ENCODE measurements around the gene HOATZ. TPM values are rescaled to one million over a fixed set of nuclear protein-coding genes. Genes with fewer than 3 reads are reported as not detected.

Gene HOATZ
- total and polyA plus RNA-seq, 2 donors (not counting 3 experiments of a cell fraction or from before 2014, with no cell fraction given), result not detected

DNA sequence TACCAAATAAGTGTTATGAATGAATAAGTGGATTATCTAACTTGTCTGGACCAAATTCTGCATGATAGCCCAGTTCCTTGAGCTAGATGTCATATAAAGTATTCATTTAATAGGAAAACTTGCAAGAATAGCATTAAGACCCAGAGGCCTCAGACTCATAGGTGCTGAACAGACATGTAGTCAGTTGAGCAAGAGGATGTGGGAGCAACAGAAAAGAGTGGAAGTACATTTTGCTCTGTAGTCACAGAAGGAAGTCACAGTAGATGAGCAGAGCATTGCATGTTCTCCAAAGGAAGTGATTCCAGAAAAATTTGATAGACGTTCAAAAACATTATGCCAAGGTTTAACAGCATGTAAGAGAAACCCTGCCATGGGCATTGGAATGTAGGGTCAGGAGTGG, 9.5 kb downstream of the HOATZ start:
- no peaks in the 10 kb centered on the region for H3K9me3 ChIP-seq (replicated peaks; ENCODE audit: control insufficient read depth, insufficient read depth, low read length)
- H3K4me2 ChIP-seq (ENCODE audit: insufficient read depth, low read length), result no peak overlapping the region
- no peaks in the 10 kb centered on the region for H3K4me1 ChIP-seq (ENCODE audit: control insufficient read depth, extremely low read depth, insufficient read depth, low read length)
- H3K4me3 ChIP-seq (replicated peaks in 1 of 3; ENCODE audit: insufficient read depth in 1 of 3, low read depth in 1 of 3, low read length in 3 of 3), result no peak overlapping the region
- dilution Hi-C loops (cut with MboI; ENCODE audit: extremely low pct_ligation_motif_present, low sequenced_read_pairs), result no loop called here
- FAIRE-seq (no peak), DNase-seq (ENCODE audit: low read depth, low spot score) (no peak)
- H4K20me1 ChIP-seq (replicated peaks; ENCODE audit: control insufficient read depth, extremely low read depth, insufficient read depth, low read length), result no peaks in the 10 kb centered on the region
- ChIA-PET POLR2A (no interaction called here), CTCF (interaction anchor here (0.7 kb wide), 1 partner anchor 348 kb away, joined by 3 read pairs; the partner anchor contains the start of gene ALG9)
- H3K27ac ChIP-seq (ENCODE audit: insufficient read depth, low read depth, low read length), result no peak overlapping the region
- TF ChIP-seq, protein P1, sequence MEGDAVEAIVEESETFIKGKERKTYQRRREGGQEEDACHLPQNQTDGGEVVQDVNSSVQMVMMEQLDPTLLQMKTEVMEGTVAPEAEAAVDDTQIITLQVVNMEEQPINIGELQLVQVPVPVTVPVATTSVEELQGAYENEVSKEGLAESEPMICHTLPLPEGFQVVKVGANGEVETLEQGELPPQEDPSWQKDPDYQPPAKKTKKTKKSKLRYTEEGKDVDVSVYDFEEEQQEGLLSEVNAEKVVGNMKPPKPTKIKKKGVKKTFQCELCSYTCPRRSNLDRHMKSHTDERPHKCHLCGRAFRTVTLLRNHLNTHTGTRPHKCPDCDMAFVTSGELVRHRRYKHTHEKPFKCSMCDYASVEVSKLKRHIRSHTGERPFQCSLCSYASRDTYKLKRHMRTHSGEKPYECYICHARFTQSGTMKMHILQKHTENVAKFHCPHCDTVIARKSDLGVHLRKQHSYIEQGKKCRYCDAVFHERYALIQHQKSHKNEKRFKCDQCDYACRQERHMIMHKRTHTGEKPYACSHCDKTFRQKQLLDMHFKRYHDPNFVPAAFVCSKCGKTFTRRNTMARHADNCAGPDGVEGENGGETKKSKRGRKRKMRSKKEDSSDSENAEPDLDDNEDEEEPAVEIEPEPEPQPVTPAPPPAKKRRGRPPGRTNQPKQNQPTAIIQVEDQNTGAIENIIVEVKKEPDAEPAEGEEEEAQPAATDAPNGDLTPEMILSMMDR (IDR thresholded peaks at IDR 0.05; ENCODE audit: extremely low read depth in 1 of 2, insufficient read depth in 1 of 2, low read depth in 1 of 2, low read length in 2 of 2), result no peak
- TF ChIP-seq POLR2A (IDR thresholded peaks at IDR 0.05; ENCODE audit: low read depth, low read length), result no peak
- TF ChIP-seq EZH2 (IDR thresholded peaks at IDR 0.05; ENCODE audit: borderline replicate concordance, low read depth, low read length, severe bottlenecking), result no peak
- no peak for TF ChIP-seq POLR2AphosphoS5 (IDR thresholded peaks at IDR 0.05; ENCODE audit: insufficient read depth, low read depth, low read length)
- TF ChIP-seq JUN (IDR thresholded peaks at IDR 0.05; ENCODE audit: borderline replicate concordance, insufficient read depth, insufficient read length, low read depth), result no peak
- no peak for TF ChIP-seq GATA2 (IDR thresholded peaks at IDR 0.05; ENCODE audit: insufficient read depth, insufficient read length, low read depth, low read length)
- TF ChIP-seq, protein P2, sequence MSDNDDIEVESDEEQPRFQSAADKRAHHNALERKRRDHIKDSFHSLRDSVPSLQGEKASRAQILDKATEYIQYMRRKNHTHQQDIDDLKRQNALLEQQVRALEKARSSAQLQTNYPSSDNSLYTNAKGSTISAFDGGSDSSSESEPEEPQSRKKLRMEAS (IDR thresholded peaks at IDR 0.05; ENCODE audit: insufficient read depth, insufficient read length), result no peak
- TF ChIP-seq MYC (IDR thresholded peaks at IDR 0.05; ENCODE audit: low read depth, low read length), result no peak
- no peak for TF ChIP-seq FOS (IDR thresholded peaks at IDR 0.05; ENCODE audit: borderline replicate concordance, insufficient read depth, low read length)
- H3K79me2 ChIP-seq (ENCODE audit: control insufficient read depth, insufficient read depth, low read length), result no peaks in the 10 kb centered on the region
- H3K9ac ChIP-seq (replicated peaks; ENCODE audit: extremely low read depth, insufficient read depth, low read length), result no peak overlapping the region
- BruUV-seq (replicated peaks), result no TSS peak
- no peak overlapping the region for H2AFZ ChIP-seq (ENCODE audit: low read depth, low read length)
- peaks cover 2 to 11% of the 10 kb centered on the region in 2 experiments for H3K27me3 ChIP-seq (ENCODE audit: control insufficient read depth in 2 of 2, insufficient read depth in 2 of 2, low read length in 2 of 2)
- no peaks in the 10 kb centered on the region for H3K36me3 ChIP-seq (ENCODE audit: control insufficient read depth in 2 of 2, extremely low read depth in 1 of 2, insufficient read depth in 2 of 2, low read length in 2 of 2)
- intact Hi-C loops (cut with micrococcal nuclease), result no loop called here
- H3K9me1 ChIP-seq (replicated peaks; ENCODE audit: control insufficient read depth, extremely low read depth, insufficient read depth, low read length), result no peaks in the 10 kb centered on the region
